GM12891 (cell line): ENCODE results near the gene PPP1R9B.

Experiments
- PAX5 ChIP-seq: IDR thresholded peaks from 2 replicates; pipeline ENCODE4 v1.6.1; 2011; ENCODE audit warnings: low read length, moderate library complexity, mild to moderate bottlenecking; ENCODE audit not compliant: insufficient read depth, severe bottlenecking
- POLR2A ChIP-seq: IDR thresholded peaks from 2 replicates; pipeline ENCODE4 v1.6.1; 2011; ENCODE audit warnings: low read depth, low read length, control low read depth
- POLR2AphosphoS5 ChIP-seq: IDR thresholded peaks from 2 replicates; pipeline ENCODE4 v1.6.1; 2011; ENCODE audit warnings: low read depth, low read length, control low read depth
- TAF1 ChIP-seq: IDR thresholded peaks from 2 replicates; pipeline ENCODE4 v1.6.1; 2011; ENCODE audit warnings: low read depth, low read length, control low read depth

- TF ChIP-seq POLR2AphosphoS5 (no peak), TAF1 (no peak), POLR2A (no peak), PAX5 (no peak)
Observed at GRCh38 chr17:50196826-50197225, 46.3 kb upstream of the PPP1R9B start.
